HG03520 (cell line): ENCODE measurements around the gene RAB1A.
A peak's percentile ranks its signal among the peaks of the same experiment; 100 is the strongest.
"Not testable (repeated sequence)": the region's sequence is repeated elsewhere in the genome, so short reads cannot be mapped to it uniquely, and the experiment has no call there.

Source experiments
- ATAC-seq: cut with Tn5 transposase; IDR thresholded peaks from one replicate; pipeline ENCODE4 v1.9.1; 2021; ENCODE audit warnings: mild to moderate bottlenecking, moderate library complexity; ENCODE audit not compliant: unreplicated experiment

RAB1A gene

DNA sequence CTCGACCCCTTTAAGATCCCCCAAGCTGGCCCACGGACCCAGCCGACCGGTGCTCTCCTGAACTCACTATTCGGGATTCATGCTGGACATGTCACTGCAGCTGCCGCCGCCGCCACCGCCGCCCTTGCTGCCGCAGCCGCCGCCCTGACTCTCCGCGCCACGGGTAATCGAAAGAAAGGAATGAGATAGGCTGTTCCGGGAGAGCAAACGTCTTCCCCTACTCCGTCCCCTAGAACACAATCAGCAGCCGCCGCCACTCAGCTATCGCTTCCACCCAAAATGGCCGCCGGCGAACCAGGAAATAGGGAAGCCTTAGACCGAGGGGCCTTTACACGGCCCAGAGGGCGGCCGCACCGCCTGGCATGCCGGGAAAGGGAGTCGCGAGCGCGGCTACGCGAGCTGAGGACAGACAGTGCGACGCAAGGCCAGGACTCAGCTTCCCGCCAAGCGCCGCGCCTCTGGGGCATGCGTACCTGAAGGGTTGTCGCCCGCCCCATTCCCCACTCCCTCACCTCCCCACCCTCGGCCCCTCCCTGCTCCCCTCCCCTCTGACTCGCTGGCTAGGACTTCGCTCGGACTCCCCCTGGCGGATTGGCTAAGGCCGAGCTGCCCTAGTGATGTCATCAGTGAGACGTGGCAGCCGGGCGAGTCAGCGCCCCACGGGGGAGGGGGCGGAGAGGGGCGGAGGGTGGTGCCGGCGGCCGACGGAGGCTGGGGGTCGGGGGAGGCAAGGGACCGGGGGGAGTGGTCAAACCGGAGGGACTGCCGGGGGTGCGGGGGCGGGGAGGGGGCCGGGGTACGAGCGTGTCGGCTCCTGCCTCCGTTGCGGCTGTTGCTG is at the start of gene RAB1A:
Gene RAB1A, minus strand, starts transcription at position 281 of the 838 bp plus-strand sequence. Its CDS starts 191 bp downstream, at position 90.
- peak; percentile 96 for ATAC-seq

DNA sequence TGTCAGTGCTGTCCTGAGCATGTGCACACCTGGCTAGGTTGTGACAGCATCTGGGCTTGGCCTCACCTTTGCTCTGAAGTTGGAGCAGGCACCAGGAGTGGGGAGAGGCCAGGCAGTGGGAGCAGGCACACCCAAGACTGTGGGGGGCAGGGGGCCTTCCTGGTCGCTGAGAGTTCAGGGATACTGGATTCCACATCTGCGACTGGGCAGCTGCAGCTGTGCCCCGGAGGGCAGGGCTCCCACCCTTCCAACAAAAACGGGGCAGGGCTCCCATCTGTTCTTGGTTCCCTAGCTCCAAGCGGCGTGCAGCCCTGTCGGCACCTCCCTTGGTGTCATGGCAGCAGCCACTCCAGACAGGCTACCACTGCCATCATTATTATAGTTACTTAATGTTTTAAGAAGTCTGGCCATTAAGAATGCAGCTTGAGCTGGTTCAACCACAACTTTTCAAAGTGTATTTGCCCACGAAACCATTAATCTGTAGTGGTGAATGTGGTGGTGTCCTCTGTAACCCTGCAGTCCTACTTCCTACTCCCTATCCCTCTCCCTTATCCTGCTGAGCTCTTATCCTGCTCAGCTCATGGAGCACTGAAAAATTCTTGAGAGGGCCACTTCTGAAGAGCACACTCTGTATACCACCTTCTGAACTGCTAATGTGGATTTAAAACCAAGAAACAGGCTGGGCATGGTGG is 48.0 kb upstream of the RAB1A start:
- no peak for ATAC-seq

DNA sequence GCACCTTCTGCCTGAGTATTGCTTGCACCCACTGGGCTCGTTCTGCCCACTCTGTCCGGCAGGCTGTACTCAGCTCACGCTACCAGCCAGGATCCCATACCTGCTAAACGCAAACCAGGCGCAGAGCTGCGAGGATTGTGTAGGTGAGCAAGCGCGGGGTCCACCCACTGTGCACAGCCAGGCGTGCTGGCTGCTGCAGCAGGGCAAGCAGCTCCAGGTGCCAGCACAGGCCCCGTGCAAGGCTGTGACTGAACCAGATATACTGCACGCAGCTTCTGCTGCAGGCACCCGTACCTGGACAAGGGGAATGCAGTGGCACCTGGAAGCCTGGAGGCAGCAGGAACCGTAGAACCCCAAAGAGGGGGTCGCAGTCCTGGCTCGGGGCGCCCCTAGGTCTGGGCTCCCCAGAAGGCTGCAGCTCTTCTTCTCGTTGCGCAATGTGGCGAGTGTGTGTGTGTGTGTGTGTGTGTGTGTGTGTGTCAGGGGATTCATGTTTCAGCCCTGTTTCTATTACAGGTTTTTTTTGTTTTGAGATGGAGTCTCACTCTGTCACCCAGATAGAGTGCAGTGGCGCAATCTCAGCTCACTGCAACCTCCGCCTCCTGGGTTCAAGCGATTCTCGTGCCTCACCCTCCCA is 46.1 kb upstream of the RAB1A start:
- no peak for ATAC-seq

DNA sequence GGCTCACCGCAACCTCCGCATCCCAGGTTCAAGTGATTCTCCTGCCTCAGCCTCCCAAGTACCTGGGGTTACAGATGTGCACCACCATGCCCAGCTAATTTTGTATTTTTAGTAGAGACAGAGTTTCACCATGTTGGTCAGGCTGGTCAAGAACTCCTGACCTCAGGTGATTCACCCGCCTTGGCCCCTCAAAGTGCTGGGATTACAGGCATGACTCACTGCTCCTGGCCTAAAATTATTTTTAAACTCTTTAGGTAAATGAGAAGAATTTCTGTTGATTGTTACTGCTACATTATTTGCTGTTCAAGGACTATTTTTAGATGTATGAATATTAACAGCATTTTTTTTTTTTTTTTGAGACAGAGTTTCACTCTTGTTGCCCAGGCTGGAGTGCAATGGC is 44.1 kb upstream of the RAB1A start:
- not testable (repeated sequence) for ATAC-seq

DNA sequence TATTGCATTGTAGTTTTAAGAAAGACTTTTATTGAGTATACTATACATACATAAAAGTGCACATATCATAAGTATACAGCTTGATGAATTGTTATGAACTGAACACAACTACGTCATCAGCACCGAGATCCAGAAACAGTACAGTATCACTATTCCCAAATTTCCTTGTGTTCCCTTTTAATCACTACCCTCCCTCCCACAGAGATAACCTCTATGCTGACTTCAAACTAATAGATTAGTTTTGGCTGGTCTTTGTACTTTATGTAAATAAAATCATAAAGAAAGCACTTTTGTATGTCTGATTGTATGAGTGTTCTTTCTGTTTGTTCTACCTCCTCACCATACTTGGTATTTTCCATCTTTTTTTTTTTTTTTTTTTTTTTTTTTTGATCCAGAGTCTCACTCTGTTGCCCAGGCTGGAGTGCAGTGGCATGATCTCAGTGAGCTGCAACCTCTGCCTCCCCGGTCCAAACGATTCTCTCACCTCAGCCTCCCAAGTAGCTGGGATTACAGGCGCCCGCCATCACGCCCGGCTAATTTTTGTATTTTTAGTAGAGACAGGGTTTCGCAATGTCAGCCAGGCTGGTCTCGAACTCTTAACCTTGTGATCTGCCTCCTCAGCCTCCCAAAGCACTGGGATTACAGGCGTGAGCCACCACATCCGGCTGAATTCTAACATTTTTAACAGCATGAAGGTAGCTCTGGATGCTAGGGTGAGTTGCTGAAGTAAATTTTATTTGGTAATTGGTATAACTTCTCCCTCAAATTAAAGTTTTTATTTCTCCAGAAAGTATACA is 43.3 kb upstream of the RAB1A start:
- ATAC-seq, result no peak

DNA sequence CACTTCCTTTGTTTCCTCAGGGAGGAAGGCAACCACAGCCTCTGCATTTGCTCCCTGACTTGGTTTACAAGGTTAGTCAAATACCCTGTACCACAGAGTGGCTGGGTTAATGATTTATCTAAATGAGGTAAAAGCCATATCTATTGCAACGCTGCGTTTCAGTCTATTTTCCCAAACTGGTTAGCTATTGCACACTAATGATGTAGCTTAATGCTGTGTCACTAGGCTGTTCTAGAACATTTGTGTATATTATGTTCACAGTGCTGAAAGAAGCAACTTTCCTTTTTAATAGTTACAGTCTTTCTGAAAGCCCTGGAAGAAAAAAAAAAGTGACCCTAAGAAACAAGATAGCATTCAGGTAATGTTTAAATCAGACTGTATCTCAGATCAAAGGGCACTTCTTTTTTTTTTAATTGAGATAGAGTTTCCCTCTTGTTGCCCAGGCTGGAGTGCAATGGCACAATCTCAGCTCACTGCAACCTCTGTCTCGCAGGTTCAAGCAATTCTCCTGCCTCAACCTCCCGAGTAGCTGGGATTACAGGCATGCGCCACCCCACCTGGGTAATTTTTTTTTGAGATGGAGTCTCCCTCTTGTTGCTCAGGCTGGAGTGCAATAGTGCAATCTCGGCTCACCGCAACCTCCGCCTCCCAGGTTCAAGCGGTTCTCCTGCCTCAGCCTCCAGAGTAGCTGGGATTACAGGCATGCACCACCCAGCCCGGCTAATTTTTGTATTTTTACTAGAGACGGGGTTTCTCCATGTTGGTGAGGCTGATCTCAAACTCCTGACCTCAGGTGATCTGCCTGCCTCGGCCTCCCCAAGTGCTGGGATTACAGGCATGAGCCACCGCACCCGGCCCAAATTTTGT is 40.9 kb upstream of the RAB1A start:
- ATAC-seq, result not testable (repeated sequence)

DNA sequence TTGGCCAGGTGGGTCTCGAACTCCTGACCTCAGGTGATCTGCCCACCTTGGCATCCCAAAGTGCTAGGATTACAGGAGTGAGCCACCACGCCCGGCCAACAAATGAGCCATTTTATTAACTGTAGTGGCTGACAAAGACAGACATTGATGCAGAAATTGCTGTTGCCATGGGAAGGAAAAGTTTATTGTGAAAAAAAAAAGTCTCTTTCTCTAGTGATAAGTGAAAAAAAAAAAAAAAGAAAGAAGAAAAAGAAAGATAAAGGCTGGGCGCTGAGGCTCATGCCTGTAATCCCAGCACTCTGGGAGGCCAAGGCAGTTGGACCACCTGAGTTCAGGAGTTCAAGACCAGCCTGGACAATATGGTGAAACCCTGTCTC is 39.8 kb upstream of the RAB1A start:
- no peak for ATAC-seq

DNA sequence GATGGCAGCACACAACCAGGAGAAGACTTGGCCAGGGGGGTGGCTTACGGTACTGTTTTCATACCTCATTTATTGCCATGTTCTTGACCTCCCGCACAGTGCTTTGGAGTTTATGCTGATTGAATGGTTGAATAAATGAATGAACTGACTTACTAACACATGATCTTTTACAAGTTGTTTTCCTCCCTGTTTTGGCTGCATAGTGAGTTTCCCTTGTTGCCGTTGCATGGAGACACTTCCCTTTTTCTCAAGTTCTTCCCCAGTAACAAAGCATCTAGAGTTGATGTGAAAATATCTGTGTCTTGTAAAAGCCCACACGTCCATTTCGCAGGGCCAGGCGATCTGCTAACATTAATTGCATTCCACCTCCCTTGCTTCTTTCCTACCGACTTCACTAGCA is 35.7 kb upstream of the RAB1A start:
- ATAC-seq, result no peak

DNA sequence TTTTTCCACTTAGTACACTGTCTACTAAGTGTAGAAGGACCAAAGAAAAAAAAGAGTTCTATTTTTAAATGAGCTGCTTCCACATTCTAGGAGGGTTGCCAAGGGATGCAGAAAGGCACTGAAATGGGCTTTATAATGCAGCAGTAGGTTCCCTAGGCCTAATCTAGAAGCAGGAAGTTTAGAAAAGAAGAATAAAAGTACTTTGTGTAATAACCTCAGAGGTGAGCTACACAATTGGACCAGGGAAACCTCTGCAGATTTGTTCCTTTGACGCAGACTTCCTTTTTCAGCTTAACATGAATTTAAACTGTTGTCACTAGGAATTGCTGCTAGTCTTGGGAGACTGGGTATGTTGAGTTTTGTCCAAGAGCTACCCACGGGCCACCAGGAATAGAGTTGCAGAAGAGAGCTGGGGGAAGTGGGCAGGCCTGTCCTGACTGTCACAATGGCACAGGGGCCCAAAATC is 34.6 kb upstream of the RAB1A start:
- ATAC-seq, result no peak

DNA sequence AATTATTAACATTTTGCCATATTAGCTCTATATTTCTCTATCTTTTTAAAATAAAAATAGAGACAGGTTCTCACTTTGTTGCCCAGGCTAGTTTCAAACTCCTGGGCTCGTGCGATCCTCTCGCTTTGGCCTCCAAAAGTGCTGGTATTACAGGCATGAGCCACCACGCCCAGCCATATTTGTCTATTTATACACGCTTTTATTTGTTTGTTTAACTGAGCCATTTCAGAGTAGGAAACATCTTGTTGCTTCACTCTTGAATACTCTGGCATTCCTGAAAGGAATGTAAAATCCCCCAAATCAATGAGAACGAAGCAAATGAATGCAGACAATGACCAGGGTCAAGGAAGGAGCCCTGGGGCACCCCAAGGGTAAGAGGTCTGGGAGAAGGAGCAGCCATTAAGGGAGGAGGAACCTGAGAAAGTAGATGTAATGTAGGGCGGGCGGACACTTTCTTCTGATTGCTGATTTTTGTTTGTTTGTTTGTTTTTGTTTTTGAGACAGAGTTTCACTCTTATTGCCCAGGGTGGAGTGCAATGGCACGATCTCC is 31.7 kb upstream of the RAB1A start:
- ATAC-seq, result no peak

DNA sequence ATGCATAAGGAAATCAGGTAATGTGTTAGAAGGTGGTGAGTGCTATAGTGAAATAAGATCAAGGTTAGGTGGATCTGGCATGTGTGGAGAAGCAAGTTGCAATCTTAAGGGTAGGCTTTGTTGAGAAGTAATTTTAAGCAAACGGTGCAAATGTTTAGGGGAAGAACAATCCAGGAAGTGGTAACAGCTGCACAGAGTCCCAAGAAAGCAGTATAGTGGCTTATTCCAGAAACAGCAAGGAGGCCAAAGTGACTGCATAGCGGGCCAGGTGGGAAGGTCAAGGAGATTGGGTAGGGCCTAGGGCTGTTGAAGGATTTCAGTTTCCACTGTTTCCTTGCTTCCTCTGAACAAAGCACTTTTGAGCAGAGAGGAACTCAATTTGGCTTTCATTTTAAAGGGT is 30.0 kb upstream of the RAB1A start:
- ATAC-seq, result no peak

DNA sequence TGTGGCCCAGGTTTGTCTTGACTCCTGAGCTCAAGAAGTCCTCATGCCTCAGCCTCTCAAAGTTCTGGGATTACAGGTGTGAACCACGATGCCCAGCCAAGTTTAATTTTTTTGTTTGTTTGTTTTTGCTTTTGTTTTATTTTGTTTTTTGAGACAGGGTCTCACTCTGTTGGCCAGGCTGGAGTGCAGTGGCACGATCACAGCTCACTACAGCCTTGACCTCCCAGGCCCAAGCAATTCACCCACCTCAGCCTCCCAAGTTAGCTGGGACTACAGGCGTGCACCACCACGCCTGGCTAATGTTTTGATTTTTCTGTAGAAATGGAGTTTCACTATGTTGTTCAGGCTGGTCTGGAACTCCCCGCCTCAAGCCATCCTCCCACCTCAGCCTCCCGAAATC is 29.4 kb upstream of the RAB1A start:
- ATAC-seq, result no peak

DNA sequence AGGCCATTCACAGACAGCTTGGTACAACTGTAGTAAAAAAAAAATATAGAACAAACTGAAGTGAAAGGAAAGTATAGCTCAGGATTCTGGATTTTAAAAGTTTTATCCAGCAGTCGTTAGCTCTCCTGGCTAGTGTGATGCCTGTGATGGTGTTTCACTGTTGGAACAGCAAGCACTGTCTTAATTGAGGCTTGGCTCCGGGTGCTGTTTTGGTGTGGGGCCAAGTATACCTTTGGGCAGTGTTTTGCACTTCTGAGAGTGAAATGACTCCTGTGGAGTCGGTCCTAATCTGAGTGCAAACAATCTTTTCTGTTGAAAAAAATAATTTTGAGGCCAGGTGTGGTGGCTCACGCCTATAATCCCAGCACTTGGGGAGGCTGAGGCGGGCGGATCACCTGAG is 28.7 kb upstream of the RAB1A start:
- no peak for ATAC-seq

DNA sequence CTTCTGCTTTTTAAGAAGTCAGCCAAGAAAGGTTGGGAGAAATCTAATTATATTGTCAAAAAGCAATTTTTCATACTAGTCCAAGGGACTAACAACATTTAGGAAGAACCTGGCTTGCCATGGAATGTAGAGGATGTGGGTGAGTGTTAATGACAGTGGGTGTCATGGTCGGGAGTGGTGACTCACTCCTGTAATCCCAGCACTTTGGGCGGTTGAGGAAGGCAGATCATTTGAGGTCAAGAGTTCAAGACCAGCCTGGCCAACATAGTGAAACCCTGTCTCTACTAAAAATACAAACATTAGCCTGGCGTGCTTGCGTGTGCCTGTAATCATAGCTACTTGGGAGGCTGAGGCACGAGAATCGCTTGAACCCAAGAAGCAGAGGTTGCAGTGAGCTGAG is 27.9 kb upstream of the RAB1A start:
- ATAC-seq, result not testable (repeated sequence)

DNA sequence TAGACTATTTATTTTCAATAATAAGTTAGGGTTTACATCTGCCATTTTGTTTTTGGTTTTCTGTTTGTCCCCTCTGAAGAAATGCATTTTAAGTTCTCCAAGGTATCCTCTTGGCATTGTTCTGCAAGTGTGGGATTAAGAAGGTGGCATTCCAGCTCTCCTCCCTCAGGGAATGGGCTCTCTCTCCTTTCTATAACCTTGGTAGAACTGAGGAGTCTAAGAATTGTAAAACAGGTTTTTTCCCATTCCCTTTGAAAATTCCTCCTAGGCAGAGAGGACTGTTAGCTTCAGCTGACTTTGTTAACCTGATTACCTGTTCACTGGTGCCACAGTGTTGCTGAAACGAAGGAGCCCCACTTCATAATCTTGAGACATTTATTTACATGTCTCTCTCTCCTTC is 26.1 kb upstream of the RAB1A start:
- no peak for ATAC-seq

DNA sequence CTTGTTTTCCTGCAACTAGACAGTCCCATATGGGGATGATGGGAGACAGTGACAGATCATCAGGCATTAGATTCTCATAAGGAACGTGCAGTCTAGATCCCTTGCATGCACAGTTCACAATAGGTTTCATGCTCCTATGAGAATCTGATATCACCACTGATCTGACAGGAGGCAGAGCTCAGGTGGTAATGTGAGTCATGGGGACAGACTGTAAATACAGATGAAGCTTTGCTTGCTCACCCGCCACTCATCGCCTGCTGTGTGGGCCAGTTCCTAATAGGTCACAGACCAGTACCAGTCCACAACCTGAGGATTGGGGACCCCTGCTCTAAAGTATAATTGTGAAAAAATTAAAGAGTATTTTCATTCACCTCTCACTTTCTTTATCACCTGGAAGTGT is 23.6 kb upstream of the RAB1A start:
- ATAC-seq, result no peak

DNA sequence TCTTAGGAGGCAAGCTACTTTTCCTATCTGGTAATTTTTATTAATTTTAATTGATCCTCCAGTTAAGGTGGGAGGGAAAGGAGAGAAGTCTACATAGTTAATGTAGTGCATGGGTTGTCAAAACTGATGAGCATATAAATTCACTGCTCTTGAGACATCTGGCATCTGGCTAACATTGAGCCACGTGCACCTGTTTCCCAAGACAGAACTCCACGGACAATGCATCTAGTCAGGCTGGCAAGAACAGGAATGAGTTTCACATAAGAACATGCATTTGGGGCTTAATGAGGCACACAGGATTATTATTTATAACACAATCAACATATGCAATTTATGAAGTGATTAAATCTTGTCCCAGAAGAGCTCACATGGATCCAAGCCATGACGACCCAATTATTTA is 16.2 kb upstream of the RAB1A start:
- no peak for ATAC-seq

DNA sequence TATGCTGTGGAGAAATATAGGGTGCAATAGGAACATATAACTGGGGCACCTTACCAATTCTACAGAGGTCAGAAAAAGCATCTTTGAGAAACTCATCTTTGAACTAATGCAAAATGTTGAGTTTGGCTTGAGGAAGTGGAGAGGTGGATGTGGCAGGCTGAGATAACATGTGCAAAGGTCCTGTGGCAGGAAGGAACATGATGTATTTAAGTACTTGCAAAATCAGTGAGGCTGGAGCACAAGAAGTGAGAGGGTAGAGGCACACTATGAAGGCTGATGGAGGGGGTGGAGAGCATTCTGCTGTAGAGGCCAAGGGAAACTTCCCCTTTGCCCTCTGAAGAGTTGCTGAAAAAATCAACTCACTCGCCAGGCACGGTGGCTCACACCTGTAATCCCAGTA is 14.7 kb upstream of the RAB1A start:
- ATAC-seq, result no peak

DNA sequence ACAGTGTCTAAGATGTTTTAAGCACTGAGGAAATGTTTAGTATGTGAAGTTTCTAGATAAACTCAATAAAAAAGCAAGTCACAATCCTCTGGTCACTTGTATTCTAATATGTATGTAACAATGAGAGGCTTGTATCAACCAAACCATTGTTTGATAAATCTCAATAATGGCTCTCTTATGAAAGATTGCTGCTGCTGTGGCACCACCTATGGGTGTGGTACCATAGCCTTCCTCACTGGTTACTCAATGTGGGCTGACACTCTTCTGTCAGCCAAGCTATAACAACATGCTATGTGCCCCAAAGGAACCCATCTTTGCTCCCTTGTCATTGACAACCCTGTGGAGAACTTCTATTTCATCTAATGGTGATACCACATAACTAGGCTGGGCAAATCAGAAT is 12.6 kb upstream of the RAB1A start:
- ATAC-seq, result no peak
